HG02938 (cell line): ENCODE results near the gene PPARA.

Experiments used
- ATAC-seq: cut with Tn5 transposase; IDR thresholded peaks from one replicate; pipeline ENCODE4 v1.9.1; 2021; ENCODE audit warnings: mild to moderate bottlenecking, moderate library complexity; ENCODE audit not compliant: unreplicated experiment

The PPARA gene

GRCh38 chr22:46113910-46114517, 36.3 kb upstream of the PPARA start:
- no peak for ATAC-seq

DNA sequence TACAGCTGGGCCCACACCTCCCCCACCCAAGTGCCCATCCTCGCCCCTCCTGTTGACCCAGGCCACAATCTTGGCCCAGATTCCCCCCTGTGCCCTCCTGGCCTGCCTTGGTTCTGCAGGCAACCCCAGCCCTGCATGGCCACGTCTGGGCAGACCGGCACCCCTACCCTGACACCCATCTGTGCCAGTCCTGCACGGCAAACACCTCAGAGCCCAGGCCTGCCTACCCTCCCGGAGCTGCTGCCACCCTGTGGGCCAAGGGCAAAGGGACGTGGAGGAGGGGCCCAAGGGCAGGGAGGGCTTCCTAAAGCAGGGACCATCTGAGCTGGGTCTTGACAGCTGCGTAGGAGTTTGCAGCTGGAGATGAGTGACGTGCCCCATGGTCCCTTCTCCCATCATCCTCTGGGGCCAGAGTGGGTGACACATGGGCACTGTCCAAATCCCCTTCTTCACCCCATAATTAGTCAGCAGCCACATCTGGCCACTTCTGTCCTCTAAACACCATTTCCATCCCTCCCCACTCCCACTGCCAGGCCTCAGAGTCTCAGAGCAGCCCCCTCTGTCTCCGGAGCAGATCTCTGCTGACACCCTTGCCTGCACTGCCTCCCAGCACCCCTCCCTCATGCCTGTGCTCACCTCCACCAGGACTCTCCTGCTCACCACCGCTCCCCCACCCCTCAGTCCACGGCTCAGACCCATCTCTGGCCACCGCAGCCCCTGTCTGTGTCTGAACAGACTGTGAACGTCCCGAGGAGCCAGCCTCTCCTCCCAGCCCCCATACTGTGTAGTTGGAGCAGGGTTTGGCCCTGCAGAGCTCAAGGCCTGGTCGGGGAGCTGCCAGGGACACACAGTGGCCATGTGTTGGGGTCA, 35.6 kb upstream of the PPARA start:
- no peak for ATAC-seq

GRCh38 chr22:46115388-46115678, 35.0 kb upstream of the PPARA start:
- no peak for ATAC-seq

- no peak for ATAC-seq
Measured at GRCh38 chr22:46115755-46116490, 34.4 kb upstream of the PPARA start.

- ATAC-seq, result no peak
Measured at GRCh38 chr22:46116491-46116958, 33.8 kb upstream of the PPARA start.

- ATAC-seq, result no peak
Measured at GRCh38 chr22:46117206-46118199, 32.8 kb upstream of the PPARA start.

- no peak for ATAC-seq
Measured at GRCh38 chr22:46119093-46119728, 31.1 kb upstream of the PPARA start.

GRCh38 chr22:46119729-46120419, 30.5 kb upstream of the PPARA start:
- ATAC-seq, result no peak

GRCh38 chr22:46120420-46120737, 29.9 kb upstream of the PPARA start:
- no peak for ATAC-seq

- ATAC-seq, result no peak
Measured at GRCh38 chr22:46121079-46121478, 29.2 kb upstream of the PPARA start.

- ATAC-seq, result no peak
Measured at GRCh38 chr22:46121523-46122287, 28.6 kb upstream of the PPARA start.

- ATAC-seq, result no peak
Measured at GRCh38 chr22:46122511-46122971, 27.8 kb upstream of the PPARA start.

DNA sequence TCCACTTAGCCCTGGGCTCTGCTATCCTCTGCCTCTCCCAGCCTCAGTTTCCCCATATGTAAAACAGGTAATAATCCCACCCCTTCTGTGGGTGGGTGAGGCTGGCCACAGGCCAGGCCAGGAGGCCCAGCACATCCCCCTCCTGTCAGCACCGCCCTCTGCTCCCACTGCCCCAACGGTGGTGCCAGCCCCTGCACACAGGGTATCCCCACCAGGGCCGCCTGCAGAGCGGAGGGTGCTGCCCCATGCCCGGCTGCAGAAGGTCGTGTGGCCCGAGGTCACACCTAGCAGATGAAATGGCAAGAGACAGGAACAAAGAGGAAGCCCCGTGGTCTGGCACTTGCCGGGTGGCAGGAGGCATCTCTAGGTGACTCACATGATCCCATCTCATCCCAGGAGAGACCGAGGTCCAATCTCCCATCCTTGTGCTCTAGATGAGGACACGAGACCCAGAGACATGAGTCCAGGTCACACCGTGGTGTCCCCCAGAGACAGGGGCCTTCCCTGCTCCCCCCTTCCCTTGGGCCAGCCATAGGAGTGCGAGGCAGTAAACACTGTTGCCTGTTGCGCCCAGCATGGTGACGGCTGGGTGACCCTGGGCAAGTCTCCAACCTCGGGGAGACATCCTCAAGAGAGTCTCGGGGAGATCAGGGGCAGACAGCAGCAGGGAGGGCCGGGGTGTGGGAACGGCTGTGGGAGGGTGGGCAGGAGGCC, 27.2 kb upstream of the PPARA start:
- ATAC-seq, result no peak

DNA sequence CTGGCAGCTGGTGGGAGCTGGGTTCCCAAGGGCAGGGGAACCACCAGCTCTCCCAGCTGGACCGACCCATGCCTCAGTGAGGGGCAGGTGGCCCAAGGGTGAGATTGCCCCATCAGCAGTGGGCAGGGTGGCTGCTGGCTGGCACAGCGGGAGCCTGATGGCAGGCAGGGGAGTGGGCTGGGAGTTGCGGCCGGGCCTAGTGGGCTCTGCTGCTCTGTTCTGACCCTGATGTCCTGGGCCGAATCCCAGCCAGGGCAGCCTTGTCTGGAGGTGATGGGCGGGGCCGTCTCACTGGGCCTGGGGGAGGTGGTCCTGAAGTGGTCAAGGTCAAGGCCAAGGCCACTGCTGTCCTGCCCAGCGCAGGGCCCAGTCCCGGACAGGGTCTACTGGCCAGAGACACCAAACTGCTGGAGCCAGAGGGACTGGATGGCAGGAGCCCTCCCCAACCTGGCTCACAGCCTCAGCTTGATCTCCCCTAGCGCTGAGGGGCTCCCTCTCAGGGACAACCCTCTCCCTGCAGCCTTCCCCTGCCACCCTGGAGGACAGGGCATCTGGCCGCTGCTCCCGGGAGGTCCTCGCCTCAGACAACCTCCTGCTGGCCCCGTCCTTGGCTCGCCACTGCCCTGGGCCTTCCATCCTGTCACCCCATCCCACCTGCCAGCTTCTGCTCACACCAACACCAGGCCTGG, 26.5 kb upstream of the PPARA start:
- ATAC-seq, result no peak

- ATAC-seq, result no peak
Measured at GRCh38 chr22:46124383-46125144, 25.8 kb upstream of the PPARA start.

DNA sequence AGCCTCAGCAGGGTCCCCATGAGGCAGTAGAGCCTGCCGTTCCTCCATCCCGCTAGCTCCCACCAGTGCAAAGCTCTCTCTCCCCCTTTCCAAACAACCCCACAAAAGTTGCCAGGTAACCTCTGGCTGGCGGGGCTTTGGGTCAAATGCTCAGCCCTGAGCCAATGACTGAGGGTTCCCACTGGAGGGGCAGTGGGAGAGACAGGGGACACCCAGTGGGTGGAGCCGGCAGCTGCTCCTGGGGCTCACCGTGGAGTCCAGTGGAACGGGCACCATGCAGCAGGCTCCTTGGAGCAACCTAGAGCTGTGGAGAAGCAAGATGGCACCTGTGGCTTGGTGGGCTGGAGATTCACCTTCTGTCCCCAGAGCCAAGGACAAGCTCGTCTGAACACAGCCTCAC, 25.0 kb upstream of the PPARA start:
- ATAC-seq, result no peak
